ENCODE results near the gene BRD7. TPM values are rescaled to one million over a fixed set of nuclear protein-coding genes. Genes with fewer than 3 reads are reported as not detected.

Gene BRD7
- total and polyA plus RNA-seq, 2 donors (not counting 1 experiment from before 2014, with no cell fraction given) = 29.8 to 64.5 TPM

DNA sequence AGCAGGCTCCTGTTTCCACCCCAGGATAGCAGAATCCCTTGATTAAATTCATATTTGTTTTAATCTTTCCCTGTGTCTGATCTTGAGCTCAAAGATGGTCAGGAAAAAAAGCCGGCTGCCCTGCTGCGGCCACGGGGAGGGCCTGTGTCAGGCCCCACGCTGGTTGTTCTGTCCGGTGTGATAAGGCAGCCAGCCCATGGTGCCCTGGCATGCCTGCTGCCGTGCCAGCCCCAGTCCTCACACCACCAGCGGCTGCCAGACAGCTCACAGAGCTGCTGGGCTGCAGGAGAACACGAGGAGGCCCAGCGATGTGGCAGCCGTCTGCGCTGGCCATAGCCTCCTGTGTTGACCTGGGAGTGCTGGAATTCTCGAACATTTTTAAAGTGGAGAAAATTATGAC, 34.7 kb upstream of the BRD7 start:
- 84% methylated on average over 12 of the region's 12 CpGs for WGBS (ENCODE audit: insufficient coverage)
- H3K27me3 ChIP-seq (replicated peaks in 1 of 4; ENCODE audit: control extremely low read depth in 1 of 4, control insufficient read depth in 3 of 4, insufficient read depth in 4 of 4, low read length in 3 of 4) = peaks cover 0 to 5% (median 2%) of the 10 kb centered on the region in 4 experiments
- no peaks in the 10 kb centered on the region for H3K9me3 ChIP-seq (ENCODE audit: control extremely low read depth in 1 of 3, control insufficient read depth in 2 of 3, insufficient read depth in 1 of 3, low read length in 2 of 3)
- ChIA-PET POLR2A (no interaction called here), CTCF (no interaction called here)
- H3K36me3 ChIP-seq (replicated peaks in 1 of 2; ENCODE audit: control extremely low read depth in 1 of 2, control insufficient read depth in 1 of 2, extremely low read depth in 1 of 2, insufficient read depth in 2 of 2, low read length in 1 of 2) = no peaks in the 10 kb centered on the region
- H3K4me2 ChIP-seq (replicated peaks; ENCODE audit: low read depth, low read length, poor library complexity, severe bottlenecking) = no peak overlapping the region
- Mint-ChIP-seq H3K9me3 (ENCODE audit: insufficient read depth) (no peaks in the 10 kb centered on the region), H3K27ac (no peak overlapping the region), H3K4me3 (no peak overlapping the region), H3K27me3 (peaks cover 7% of the 10 kb centered on the region), H3K4me1 (peaks cover 2% of the 10 kb centered on the region)
- H3K79me2 ChIP-seq (ENCODE audit: control insufficient read depth, insufficient read depth, low read length) = no peaks in the 10 kb centered on the region
- ATAC-seq (ENCODE audit: low read depth) (no peak), DNase-seq (no peak)
- H3K4me3 ChIP-seq (ENCODE audit: control extremely low read depth in 1 of 5, extremely low read depth in 1 of 5, insufficient read depth in 1 of 5, low read depth in 2 of 5, low read length in 4 of 5) = no peak overlapping the region
- no peaks in the 10 kb centered on the region for H3K4me1 ChIP-seq (ENCODE audit: control insufficient read depth in 2 of 2, insufficient read depth in 2 of 2, low read length in 2 of 2)
- intact Hi-C loops (cut with micrococcal nuclease) = no loop called here
- TF ChIP-seq EZH2 (IDR thresholded peaks at IDR 0.05; ENCODE audit: borderline replicate concordance, insufficient read depth, low read depth, low read length, poor library complexity, severe bottlenecking) = no peak
- TF ChIP-seq, protein P1, sequence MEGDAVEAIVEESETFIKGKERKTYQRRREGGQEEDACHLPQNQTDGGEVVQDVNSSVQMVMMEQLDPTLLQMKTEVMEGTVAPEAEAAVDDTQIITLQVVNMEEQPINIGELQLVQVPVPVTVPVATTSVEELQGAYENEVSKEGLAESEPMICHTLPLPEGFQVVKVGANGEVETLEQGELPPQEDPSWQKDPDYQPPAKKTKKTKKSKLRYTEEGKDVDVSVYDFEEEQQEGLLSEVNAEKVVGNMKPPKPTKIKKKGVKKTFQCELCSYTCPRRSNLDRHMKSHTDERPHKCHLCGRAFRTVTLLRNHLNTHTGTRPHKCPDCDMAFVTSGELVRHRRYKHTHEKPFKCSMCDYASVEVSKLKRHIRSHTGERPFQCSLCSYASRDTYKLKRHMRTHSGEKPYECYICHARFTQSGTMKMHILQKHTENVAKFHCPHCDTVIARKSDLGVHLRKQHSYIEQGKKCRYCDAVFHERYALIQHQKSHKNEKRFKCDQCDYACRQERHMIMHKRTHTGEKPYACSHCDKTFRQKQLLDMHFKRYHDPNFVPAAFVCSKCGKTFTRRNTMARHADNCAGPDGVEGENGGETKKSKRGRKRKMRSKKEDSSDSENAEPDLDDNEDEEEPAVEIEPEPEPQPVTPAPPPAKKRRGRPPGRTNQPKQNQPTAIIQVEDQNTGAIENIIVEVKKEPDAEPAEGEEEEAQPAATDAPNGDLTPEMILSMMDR (IDR thresholded peaks at IDR 0.05) = no peak
- H4K20me1 ChIP-seq (ENCODE audit: control insufficient read depth, insufficient read depth, low read length, poor library complexity, severe bottlenecking) = no peaks in the 10 kb centered on the region
- H3K27ac ChIP-seq (ENCODE audit: low read length in 2 of 2) = no peak overlapping the region
- H3K9ac ChIP-seq (ENCODE audit: low read length) = no peak overlapping the region
- H2AFZ ChIP-seq (ENCODE audit: insufficient read depth, low read depth, low read length, poor library complexity, severe bottlenecking) = no peak overlapping the region

DNA sequence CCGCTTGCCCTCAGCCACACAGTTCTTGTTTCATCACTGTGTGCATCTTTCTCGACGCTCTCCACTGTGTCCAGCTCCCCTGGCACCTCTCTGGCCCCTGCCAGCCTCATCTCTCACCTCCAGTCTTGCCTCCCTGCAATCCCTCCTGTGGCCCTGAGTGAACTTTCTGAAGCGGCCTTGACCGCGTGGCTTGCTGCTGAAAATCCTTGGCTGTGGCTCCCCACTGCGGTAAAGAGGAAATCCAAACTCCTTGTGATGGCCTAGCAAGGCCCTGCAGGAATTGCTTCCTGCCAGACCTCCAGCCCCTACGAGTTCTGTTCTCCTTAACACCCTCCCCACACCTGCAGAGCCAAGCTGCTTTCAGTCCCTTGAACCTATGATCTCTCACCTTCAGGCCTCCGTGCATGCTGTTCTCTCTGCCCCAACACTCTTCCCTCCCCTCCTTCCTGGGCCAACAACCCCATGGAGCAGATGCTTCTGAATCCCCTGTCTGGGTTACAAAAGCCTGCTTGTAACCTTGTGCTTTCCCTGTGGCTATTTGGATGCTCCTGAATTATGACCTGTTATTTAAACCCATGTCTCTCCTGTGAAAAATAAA, 33.6 kb upstream of the BRD7 start:
- Histone ChIP-seq H3K36me3 (replicated peaks in 1 of 2; ENCODE audit: control extremely low read depth in 1 of 2, control insufficient read depth in 1 of 2, extremely low read depth in 1 of 2, insufficient read depth in 2 of 2, low read length in 1 of 2) (no peaks in the 10 kb centered on the region), H3K27me3 (replicated peaks in 1 of 4; ENCODE audit: control extremely low read depth in 1 of 4, control insufficient read depth in 3 of 4, insufficient read depth in 4 of 4, low read length in 3 of 4) (peaks cover 0 to 5% (median 2%) of the 10 kb centered on the region in 4 experiments), H3K9ac (ENCODE audit: low read length) (no peak overlapping the region), H4K20me1 (ENCODE audit: control insufficient read depth, insufficient read depth, low read length, poor library complexity, severe bottlenecking) (no peaks in the 10 kb centered on the region), H2AFZ (ENCODE audit: insufficient read depth, low read depth, low read length, poor library complexity, severe bottlenecking) (no peak overlapping the region), H3K79me2 (ENCODE audit: control insufficient read depth, insufficient read depth, low read length) (no peaks in the 10 kb centered on the region), H3K4me2 (replicated peaks; ENCODE audit: low read depth, low read length, poor library complexity, severe bottlenecking) (no peak overlapping the region), H3K4me3 (ENCODE audit: control extremely low read depth in 1 of 5, extremely low read depth in 1 of 5, insufficient read depth in 1 of 5, low read depth in 2 of 5, low read length in 4 of 5) (no peak overlapping the region), H3K4me1 (ENCODE audit: control insufficient read depth in 2 of 2, insufficient read depth in 2 of 2, low read length in 2 of 2) (no peaks in the 10 kb centered on the region), H3K27ac (ENCODE audit: low read length in 2 of 2) (no peak overlapping the region), H3K9me3 (ENCODE audit: control extremely low read depth in 1 of 3, control insufficient read depth in 2 of 3, insufficient read depth in 1 of 3, low read length in 2 of 3) (no peaks in the 10 kb centered on the region)
- POLR2A ChIA-PET = no interaction called here
- intact Hi-C loops (cut with micrococcal nuclease) = no loop called here
- CTCF ChIA-PET = no interaction called here
- DNase-seq (no peak), ATAC-seq (ENCODE audit: low read depth) (no peak)
- TF ChIP-seq EZH2 (IDR thresholded peaks at IDR 0.05; ENCODE audit: borderline replicate concordance, insufficient read depth, low read depth, low read length, poor library complexity, severe bottlenecking) = no peak
- TF ChIP-seq, protein P1 (IDR thresholded peaks at IDR 0.05) = no peak
- no peak overlapping the region for H3K27ac Mint-ChIP-seq
- H3K4me3 Mint-ChIP-seq = no peak overlapping the region
- peaks cover 3% of the 10 kb centered on the region for H3K27me3 Mint-ChIP-seq
- 88% methylated on average over 9 of the region's 9 CpGs for WGBS (ENCODE audit: insufficient coverage)
- H3K4me1 Mint-ChIP-seq = peaks cover 2% of the 10 kb centered on the region
- no peaks in the 10 kb centered on the region for H3K9me3 Mint-ChIP-seq (ENCODE audit: insufficient read depth)
